ENCODE data around the gene THRAP3. TPM values are rescaled to one million over a fixed set of nuclear protein-coding genes. Genes with fewer than 3 reads are reported as not detected.

Gene THRAP3
- total RNA-seq, 2 donors from 2014 or later: 64.3 to 66.4 TPM

- no peak overlapping the region for H3K4me3 ChIP-seq
- no peaks in the 10 kb centered on the region for H3K36me3 ChIP-seq
- no peaks in the 10 kb centered on the region for H3K9me3 ChIP-seq
- no peak for TF ChIP-seq CTCF (IDR thresholded peaks at IDR 0.05)
- H3K4me1 ChIP-seq: peaks cover 0 to 27% of the 10 kb centered on the region in 2 donors
- H3K27me3 ChIP-seq: no peaks in the 10 kb centered on the region
- DNase-seq (ENCODE audit: low spot score): no peak
- no peak overlapping the region for H3K27ac ChIP-seq
Measured at GRCh38 chr1:36327421-36328087, 103.3 kb downstream of the THRAP3 start.

GRCh38 chr1:36328088-36328480, 103.8 kb downstream of the THRAP3 start:
- Histone ChIP-seq H3K27me3 (no peaks in the 10 kb centered on the region), H3K9me3 (no peaks in the 10 kb centered on the region), H3K4me3 (no peak overlapping the region), H3K27ac (no peak overlapping the region), H3K4me1 (peaks cover 0 to 22% of the 10 kb centered on the region in 2 donors), H3K36me3 (no peaks in the 10 kb centered on the region)
- TF ChIP-seq CTCF (IDR thresholded peaks at IDR 0.05): no peak
- no peak for DNase-seq (ENCODE audit: low spot score)

GRCh38 chr1:36328713-36329112, 104.5 kb downstream of the THRAP3 start:
- no peak overlapping the region for H3K27ac ChIP-seq
- peaks cover 0 to 21% of the 10 kb centered on the region in 2 donors for H3K4me1 ChIP-seq
- TF ChIP-seq CTCF (IDR thresholded peaks at IDR 0.05): no peak
- no peaks in the 10 kb centered on the region for H3K27me3 ChIP-seq
- H3K4me3 ChIP-seq: no peak overlapping the region
- no peaks in the 10 kb centered on the region for H3K9me3 ChIP-seq
- no peaks in the 10 kb centered on the region for H3K36me3 ChIP-seq
- peak; percentile 72 for DNase-seq (ENCODE audit: low spot score)

- H3K27me3 ChIP-seq: no peaks in the 10 kb centered on the region
- no peaks in the 10 kb centered on the region for H3K9me3 ChIP-seq
Measured at GRCh38 chr1:36329817-36330216, 105.6 kb downstream of the THRAP3 start.

GRCh38 chr1:36330940-36331339, 106.7 kb downstream of the THRAP3 start:
- Histone ChIP-seq H3K36me3 (no peaks in the 10 kb centered on the region), H3K4me1 (peaks cover 0 to 11% of the 10 kb centered on the region in 2 donors), H3K27ac (no peak overlapping the region), H3K9me3 (no peaks in the 10 kb centered on the region), H3K4me3 (no peak overlapping the region), H3K27me3 (no peaks in the 10 kb centered on the region)
- no peak for DNase-seq (ENCODE audit: low spot score)
- no peak for TF ChIP-seq CTCF (IDR thresholded peaks at IDR 0.05)

More at GRCh38 chr1:36329817-36330216, 105.6 kb downstream of the THRAP3 start:
- DNase-seq (ENCODE audit: low spot score): no peak
- Histone ChIP-seq H3K4me1 (peaks cover 0 to 11% of the 10 kb centered on the region in 2 donors), H3K36me3 (no peaks in the 10 kb centered on the region), H3K4me3 (no peak overlapping the region), H3K27ac (no peak overlapping the region)
- TF ChIP-seq CTCF (IDR thresholded peaks at IDR 0.05): no peak

- no peak for DNase-seq (ENCODE audit: low spot score)
- Histone ChIP-seq H3K27ac (no peak overlapping the region), H3K27me3 (no peaks in the 10 kb centered on the region)
Measured at GRCh38 chr1:36337830-36338229, 113.6 kb downstream of the THRAP3 start.

More at GRCh38 chr1:36337830-36338229, 113.6 kb downstream of the THRAP3 start:
- Histone ChIP-seq H3K36me3 (peaks cover 14% of the 10 kb centered on the region), H3K4me3 (no peak overlapping the region), H3K9me3 (no peaks in the 10 kb centered on the region), H3K4me1 (peaks cover 0 to 30% of the 10 kb centered on the region in 2 donors)
- no peak for TF ChIP-seq CTCF (IDR thresholded peaks at IDR 0.05)
